ENCODE measurements around the gene METTL21C.

- TF ChIP-seq CTCF (conservative IDR thresholded peaks at IDR 0.05; ENCODE audit: low read depth, low read length) (no peak), EZH2 (IDR thresholded peaks at IDR 0.05; ENCODE audit: borderline replicate concordance, low read depth, low read length, poor library complexity, severe bottlenecking) (no peak)
Observed at GRCh38 chr13:102667911-102668310, 26.9 kb downstream of the METTL21C start.
